Activated CD8-positive, alpha-beta memory T cell treated with anti-CD3 and anti-CD28 coated beads for 36 hours (primary cell): Measurements from ENCODE around the gene MTMR2. TPM values are rescaled to one million over a fixed set of nuclear protein-coding genes. Genes with fewer than 3 reads are reported as not detected.
"Not testable (repeated sequence)": the region's sequence is repeated elsewhere in the genome, so short reads cannot be mapped to it uniquely, and the experiment has no call there.

Experiments
- CTCF ChIA-PET: fragments of 350-600 bp; sonication (Branson Sonifier 250); formaldehyde crosslinking; loops from one replicate; lab custom pipeline; 2021; ENCODE audit warnings: antibody characterized with exemption; lab: Charles Lee
- POLR2A ChIA-PET: fragments of 350-600 bp; sonication (Branson Sonifier 250); formaldehyde crosslinking; loops from one replicate; lab custom pipeline; 2021; ENCODE audit warnings: antibody characterized with exemption; lab: Charles Lee
- total RNA-seq, 2 experiments: library from RNA; stranded (reverse); gene quantifications; one replicate each; pipeline ENCODE4 v1.2.3, GENCODE V29; 2021

Gene MTMR2
- total RNA-seq, 2 experiments from 2014 or later, result 51.5 to 54.2 TPM

DNA sequence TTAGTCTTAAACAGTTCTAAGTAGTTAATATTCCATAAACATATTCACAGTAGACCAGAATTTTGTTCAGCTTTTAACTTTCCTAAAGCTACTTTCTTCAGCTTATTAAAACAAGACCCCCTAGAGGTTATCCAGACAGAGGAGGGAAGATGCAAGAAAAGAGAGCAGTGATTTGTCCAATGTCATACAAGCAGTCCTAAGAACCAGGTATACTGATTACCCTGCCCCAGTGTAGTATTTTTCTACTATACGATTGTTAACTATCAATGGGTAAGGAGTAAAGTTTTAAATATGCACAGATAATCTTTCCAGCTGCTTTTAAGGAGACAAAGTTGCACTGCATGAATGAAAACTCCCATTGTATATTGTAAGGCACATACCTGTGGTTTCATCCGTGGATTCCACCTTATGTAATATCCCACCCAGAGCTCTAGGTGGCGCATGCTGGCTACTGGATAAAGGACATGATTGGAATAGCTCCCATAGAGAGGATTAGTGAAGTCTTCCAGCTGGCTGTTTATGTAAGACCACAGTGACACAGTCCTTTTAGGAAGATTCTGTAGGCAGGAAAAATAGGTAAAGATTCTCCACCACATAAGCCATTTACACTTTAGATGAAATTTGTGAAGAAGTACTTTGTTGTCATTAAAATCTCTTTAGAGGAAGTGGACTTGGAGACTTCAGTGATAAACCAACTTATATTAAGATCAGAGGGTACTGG is 88.0 kb downstream of the MTMR2 start:
- CTCF ChIA-PET, result interaction anchor here (0.7 to 2.0 kb wide), 6 partner anchors 12 to 558 kb away, joined by 3 to 5 read pairs (median 4); no protein-coding TSS in a partner anchor
- POLR2A ChIA-PET, result no interaction called here

- CTCF ChIA-PET, result interaction anchor here (0.7 to 2.0 kb wide), 5 partner anchors 12 to 559 kb away, joined by 3 to 5 read pairs (median 4); no protein-coding TSS in a partner anchor
- POLR2A ChIA-PET, result no interaction called here
Measured at GRCh38 chr11:95835351-95835750, 88.6 kb downstream of the MTMR2 start.

- CTCF ChIA-PET, result no interaction called here
- POLR2A ChIA-PET, result no interaction called here
Measured at GRCh38 chr11:95833378-95833777, 90.5 kb downstream of the MTMR2 start.

- CTCF ChIA-PET, result no interaction called here
- POLR2A ChIA-PET, result no interaction called here
Measured at GRCh38 chr11:95832763-95833162, 91.1 kb downstream of the MTMR2 start.

DNA sequence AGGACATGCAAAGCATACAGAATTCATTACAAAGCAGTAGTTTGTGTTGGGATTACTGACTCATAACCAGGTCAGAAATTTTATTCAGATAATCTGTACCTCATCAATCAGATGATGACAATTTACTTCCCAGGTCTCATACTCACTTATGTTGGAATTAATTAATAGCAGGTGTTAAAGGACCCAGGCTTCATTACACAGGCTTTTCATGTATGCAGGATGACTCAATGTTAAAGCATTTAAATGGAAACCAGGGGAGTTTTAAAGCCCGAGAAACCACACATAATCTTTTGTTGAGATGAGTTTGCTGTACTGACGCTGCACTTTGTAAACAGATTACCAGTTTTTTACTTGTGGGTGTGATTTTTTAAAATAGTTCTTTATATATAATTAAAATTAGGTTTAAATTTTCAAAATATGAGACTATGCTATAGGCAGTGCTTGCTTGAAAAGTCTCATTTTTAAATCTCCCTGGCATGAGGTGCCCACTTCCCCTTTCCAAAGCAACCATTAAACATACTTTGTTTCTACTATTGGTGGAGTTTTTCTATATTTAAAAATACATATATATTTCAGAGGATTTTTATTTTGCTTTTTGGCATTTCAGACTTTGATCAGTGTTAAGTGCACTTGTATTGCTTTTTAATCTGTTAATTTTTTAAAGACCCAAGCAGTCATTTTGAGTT is 92.6 kb downstream of the MTMR2 start:
- ChIA-PET POLR2A (no interaction called here), CTCF (no interaction called here)

- CTCF ChIA-PET, result no interaction called here
- POLR2A ChIA-PET, result interaction anchor here (0.5 kb wide), 1 partner anchor 31 kb away, joined by 3 read pairs; no protein-coding TSS in a partner anchor
Measured at GRCh38 chr11:95829580-95830259, 94.2 kb downstream of the MTMR2 start.

GRCh38 chr11:95827696-95828095 is 96.2 kb downstream of the MTMR2 start:
- ChIA-PET POLR2A (no interaction called here), CTCF (interaction anchor here (0.6 kb wide), 1 partner anchor 18 kb away, joined by 3 read pairs; no protein-coding TSS in a partner anchor)

GRCh38 chr11:95821640-95822039 is 102.3 kb downstream of the MTMR2 start:
- ChIA-PET CTCF (no interaction called here), POLR2A (no interaction called here)

- CTCF ChIA-PET, result no interaction called here
- POLR2A ChIA-PET, result no interaction called here
Measured at GRCh38 chr11:95816037-95816436, 107.9 kb downstream of the MTMR2 start.

GRCh38 chr11:95811052-95811451 is 112.9 kb downstream of the MTMR2 start:
- POLR2A ChIA-PET, CTCF ChIA-PET: not testable (repeated sequence)

DNA sequence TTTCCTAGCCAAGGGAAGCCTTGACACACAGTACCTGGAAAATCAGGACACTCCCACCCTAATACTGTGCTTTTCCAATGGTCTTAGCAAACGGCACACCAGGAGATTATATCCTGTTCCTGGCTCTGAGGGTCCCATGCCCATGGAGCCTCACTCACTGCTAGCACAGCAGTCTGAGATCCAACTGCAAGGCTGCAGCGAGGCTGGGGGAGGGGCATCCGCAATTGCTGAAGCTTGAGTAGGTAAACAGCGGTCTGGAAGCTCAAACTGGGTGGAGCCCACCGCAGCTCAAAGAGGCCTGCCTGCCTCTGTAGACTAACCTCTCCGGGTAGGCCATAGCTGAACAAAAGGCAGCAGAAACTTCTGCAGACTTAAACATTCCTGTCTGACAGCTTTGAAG is 117.4 kb downstream of the MTMR2 start:
- CTCF ChIA-PET, POLR2A ChIA-PET: not testable (repeated sequence)

DNA sequence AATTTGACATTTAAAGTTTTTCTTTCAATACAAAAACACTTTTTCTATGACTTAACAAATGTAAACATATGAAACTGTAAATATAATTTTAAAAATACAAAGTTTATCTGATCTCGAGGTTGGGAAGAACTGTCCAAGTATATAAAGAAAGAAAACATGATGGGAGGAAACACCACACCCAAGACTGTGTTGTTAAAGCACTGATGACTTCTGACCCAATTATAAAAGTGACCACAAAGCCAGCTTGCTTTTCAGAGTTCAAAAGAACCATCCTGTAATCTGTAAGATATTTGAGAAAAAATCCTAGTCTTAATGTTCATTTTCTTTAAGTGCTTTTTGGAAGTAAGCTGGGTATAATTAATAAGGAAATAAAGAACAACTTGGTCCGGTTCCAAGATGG is 118.0 kb downstream of the MTMR2 start:
- CTCF ChIA-PET, result no interaction called here

DNA sequence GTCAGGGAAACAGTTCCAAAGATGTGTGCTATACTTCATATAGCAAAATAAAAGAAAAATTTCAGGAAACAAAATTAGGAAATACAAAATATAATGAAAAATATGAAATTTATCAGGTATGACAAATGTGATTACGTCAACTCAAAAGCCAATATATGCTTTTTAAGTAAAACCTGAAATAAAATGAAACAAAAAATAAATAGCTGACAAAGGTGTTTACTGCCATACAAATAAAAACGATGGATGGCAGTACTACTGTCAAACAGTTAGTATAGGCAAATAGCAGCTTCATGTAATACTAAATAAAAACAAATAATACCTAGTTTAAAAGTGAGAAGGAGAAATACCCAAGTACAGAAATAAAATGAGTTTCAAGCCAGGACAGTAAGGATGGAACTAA is 119.9 kb downstream of the MTMR2 start:
- ChIA-PET POLR2A (no interaction called here), CTCF (no interaction called here)

More for the DNA sequence above, 118.0 kb downstream of the MTMR2 start:
- POLR2A ChIA-PET, result no interaction called here

- ChIA-PET POLR2A (no interaction called here), CTCF (interaction anchor here (0.7 kb wide), 1 partner anchor 623 kb away, joined by 4 read pairs; no protein-coding TSS in a partner anchor)
Measured at GRCh38 chr11:95802806-95803205, 121.1 kb downstream of the MTMR2 start.

- ChIA-PET CTCF (no interaction called here), POLR2A (no interaction called here)
Measured at GRCh38 chr11:95800438-95800837, 123.5 kb downstream of the MTMR2 start.

- POLR2A ChIA-PET, result interaction anchor here (0.6 kb wide), 1 partner anchor 156 kb away, joined by 3 read pairs; no protein-coding TSS in a partner anchor
- CTCF ChIA-PET, result no interaction called here
Measured at GRCh38 chr11:95799546-95799945, 124.4 kb downstream of the MTMR2 start.

GRCh38 chr11:95796501-95796900 is 127.4 kb downstream of the MTMR2 start:
- CTCF ChIA-PET, result no interaction called here

GRCh38 chr11:95795627-95796295 is 128.1 kb downstream of the MTMR2 start:
- ChIA-PET POLR2A (interaction anchor here (0.6 kb wide), 1 partner anchor 47 kb away, joined by 4 read pairs; no protein-coding TSS in a partner anchor), CTCF (no interaction called here)

More at GRCh38 chr11:95796501-95796900, 127.4 kb downstream of the MTMR2 start:
- POLR2A ChIA-PET, result interaction anchor here (0.6 kb wide), 1 partner anchor 47 kb away, joined by 4 read pairs; no protein-coding TSS in a partner anchor

GRCh38 chr11:95794086-95794485 is 129.8 kb downstream of the MTMR2 start:
- ChIA-PET CTCF (no interaction called here), POLR2A (no interaction called here)
